Brain microvascular endothelial cell (primary cell): ENCODE data around the gene BPHL.
"Not testable (repeated sequence)": the region's sequence is repeated elsewhere in the genome, so short reads cannot be mapped to it uniquely, and the experiment has no call there.

Experiments used
- DNase-seq: peaks from one replicate; pipeline ENCODE4 v3.0.0-alpha.2; 2020
- H3K27ac ChIP-seq: fragments of 250-450 bp; sonication (Bioruptor Pico); 2 replicates; pipeline ENCODE4 v1.5.1; 2020; ENCODE audit warnings: mild to moderate bottlenecking, moderate library complexity
- H3K27me3 ChIP-seq: fragments of 250-450 bp; sonication (Bioruptor Pico); replicated peaks from 2 replicates; pipeline ENCODE4 v1.5.1; 2020; ENCODE audit warnings: mild to moderate bottlenecking
- H3K36me3 ChIP-seq: fragments of 250-450 bp; sonication (Bioruptor Pico); replicated peaks from 2 replicates; pipeline ENCODE4 v1.5.1; 2020; ENCODE audit warnings: mild to moderate bottlenecking
- H3K4me3 ChIP-seq: 2 replicates; pipeline ENCODE4 v1.5.1; 2011; ENCODE audit warnings: low read depth, mild to moderate bottlenecking, control low read depth, low read length, moderate library complexity
- in situ Hi-C: cut with HindIII; loops from 2 replicates; pipeline ENCODE4 v1.10.0; 2017; ENCODE audit warnings: low sequenced_read_pairs, low pct_ligation_motif_present
- TF ChIP-seq, protein P1 (sequence below): IDR thresholded peaks from 2 replicates; pipeline ENCODE4 v1.5.1; 2011; ENCODE audit warnings: low read depth, mild to moderate bottlenecking, moderate library complexity, low read length, control low read depth, inconsistent platforms; ENCODE audit errors: missing control alignments

BPHL gene

DNA sequence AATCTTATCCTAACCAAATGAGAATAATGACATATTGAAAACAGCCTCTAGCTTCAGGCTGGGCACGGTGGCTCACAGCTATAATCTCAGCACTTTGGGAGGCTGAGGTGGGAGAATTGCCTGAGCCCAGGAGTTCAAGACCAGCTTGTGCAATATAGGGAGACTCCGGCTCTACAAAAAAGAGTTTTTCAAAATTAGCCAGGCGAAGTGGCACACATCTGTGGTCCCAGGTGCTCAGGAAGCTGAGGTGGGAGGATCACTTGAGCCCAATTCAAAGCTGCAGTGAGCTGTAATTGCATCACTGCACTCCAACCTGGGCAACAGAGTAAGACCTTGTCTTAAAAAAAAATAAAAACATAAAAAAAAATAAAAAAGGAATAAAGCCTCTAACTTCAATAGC is 34.2 kb downstream of the BPHL start:
- in situ Hi-C loops, result no loop called here
- no peak overlapping the region for H3K4me3 ChIP-seq
- TF ChIP-seq, protein P1, sequence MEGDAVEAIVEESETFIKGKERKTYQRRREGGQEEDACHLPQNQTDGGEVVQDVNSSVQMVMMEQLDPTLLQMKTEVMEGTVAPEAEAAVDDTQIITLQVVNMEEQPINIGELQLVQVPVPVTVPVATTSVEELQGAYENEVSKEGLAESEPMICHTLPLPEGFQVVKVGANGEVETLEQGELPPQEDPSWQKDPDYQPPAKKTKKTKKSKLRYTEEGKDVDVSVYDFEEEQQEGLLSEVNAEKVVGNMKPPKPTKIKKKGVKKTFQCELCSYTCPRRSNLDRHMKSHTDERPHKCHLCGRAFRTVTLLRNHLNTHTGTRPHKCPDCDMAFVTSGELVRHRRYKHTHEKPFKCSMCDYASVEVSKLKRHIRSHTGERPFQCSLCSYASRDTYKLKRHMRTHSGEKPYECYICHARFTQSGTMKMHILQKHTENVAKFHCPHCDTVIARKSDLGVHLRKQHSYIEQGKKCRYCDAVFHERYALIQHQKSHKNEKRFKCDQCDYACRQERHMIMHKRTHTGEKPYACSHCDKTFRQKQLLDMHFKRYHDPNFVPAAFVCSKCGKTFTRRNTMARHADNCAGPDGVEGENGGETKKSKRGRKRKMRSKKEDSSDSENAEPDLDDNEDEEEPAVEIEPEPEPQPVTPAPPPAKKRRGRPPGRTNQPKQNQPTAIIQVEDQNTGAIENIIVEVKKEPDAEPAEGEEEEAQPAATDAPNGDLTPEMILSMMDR, result no peak
- no peak overlapping the region for H3K27ac ChIP-seq
- H3K27me3 ChIP-seq, result no peaks in the 10 kb centered on the region
- H3K36me3 ChIP-seq, result peaks cover 32% of the 10 kb centered on the region
- DNase-seq, result no peak

DNA sequence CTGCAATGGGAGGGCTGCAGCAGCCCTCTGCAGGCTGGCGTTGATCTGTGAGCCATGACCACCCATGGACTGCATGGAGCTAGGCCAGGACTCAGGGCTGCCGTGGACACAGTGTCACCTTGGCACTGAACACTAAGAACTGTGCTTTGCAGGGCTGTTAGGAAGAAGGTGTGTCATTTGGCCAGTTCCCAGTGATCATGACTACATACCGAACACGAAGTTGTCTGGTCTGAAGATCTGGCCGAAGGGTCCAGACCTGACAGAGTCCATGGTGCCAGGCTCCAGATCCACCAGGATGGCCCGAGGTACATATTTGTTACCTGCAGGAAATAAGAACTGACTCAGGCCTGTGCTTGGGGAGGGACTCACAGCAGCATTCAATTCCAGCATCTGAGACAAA is 36.9 kb downstream of the BPHL start:
- H3K4me3 ChIP-seq, H3K27ac ChIP-seq, DNase-seq, in situ Hi-C loops, H3K27me3 ChIP-seq: not testable (repeated sequence)
- peaks cover 27% of the 10 kb centered on the region for H3K36me3 ChIP-seq

DNA sequence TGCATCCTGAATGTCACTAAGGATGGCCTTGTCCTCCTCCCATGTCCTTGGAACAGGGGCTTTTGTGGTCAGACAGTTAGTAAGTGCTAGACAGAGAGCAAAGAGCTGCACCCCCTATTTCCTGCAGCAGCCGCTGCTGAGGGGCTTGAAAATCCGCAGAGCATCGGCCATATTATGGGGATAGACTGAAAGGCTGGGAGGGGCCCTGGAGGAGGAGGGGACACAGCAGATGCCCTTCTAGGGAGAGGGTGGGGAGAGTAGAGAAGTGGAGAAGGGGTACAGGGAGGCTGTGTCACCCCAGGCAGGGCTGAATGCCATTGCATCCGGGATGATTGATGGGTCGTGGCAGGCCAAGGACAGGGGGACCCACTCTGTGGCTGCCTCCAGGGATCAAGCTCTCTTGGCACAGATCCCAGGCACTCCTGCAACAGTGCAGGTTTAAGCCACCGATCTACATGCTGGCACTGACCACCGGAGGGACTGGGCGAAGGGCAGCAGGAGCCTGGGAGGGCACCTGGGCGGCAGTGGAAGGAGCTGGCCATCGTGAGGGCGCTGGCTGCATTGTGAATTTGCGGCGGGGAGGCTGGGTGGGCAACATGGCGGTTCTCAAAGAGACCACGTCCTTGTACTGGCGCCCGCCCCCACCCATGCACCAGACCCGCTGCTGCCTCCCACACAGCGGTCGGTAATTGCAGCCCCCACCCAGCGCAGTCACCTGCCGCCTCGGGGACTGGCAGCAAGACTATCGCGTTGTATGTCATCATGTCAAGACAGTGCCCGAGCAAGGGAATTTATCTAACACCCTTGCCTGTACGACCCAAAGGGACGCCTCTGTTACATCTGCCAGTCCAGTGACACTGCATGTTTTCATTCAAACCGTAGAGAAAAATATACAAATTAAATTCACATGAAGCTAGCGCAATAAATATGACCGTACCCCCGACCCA is 37.9 kb downstream of the BPHL start:
- TF ChIP-seq, protein P1, result peak; percentile 3
- H3K27me3 ChIP-seq, DNase-seq, in situ Hi-C loops: not testable (repeated sequence)
- Histone ChIP-seq H3K4me3 (peak overlapping the region; percentile 70), H3K27ac (peak overlapping the region; percentile 91), H3K36me3 (peaks cover 27% of the 10 kb centered on the region)

DNA sequence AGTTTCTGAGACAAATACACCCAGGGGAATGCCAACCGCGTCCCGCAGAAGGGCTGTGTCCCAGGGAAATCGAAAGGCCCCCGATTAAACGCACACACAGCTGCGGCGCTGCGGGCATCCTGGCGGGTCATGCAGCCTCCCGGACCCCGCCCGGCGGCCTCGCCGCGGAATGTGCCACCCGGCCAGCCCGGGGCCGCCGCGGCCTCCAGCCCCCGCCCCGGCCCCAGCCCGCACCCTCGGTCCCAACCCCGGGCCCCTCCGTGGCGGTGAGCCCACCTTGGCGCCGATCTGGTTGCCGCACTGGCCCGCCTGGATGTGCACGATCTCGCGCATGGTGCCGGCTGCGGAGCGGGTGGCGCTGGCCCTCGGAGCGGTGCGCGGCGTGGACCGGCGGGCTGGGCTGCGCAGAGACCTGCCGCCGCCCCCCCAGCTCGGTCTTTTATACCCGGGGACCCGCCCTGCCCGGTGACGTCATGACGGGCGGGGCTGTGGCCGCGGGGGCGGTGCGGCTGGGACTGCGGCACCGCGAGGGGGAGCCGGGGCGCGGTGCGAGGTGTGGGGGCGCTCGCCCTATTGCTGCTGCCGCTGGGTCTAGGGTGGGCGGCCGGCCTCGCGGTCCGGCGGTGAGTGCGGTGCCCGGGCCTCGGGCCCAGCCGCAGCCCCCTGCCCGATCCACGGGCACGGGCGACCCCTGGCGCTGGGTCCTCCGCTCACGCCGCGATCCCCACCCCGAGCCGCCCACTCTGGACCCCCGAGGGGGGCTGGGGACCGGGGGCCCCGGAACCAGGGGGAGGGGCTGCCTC is 38.8 kb downstream of the BPHL start, which contains the start of gene TUBB2A:
TUBB2A (minus strand) TSS at position 414 of the 803 bp plus-strand sequence; CDS start at position 333, 81 bp downstream.
- TF ChIP-seq, protein P1, result peak; percentile 38
- Histone ChIP-seq H3K27ac (peak within 1 kb of the TSS; percentile 91), H3K27me3 (no peaks in the 10 kb centered on the region), H3K4me3 (peak within 1 kb of the TSS; percentile 70), H3K36me3 (peaks cover 23% of the 10 kb centered on the region)
- in situ Hi-C loops, result no loop called here
- peak; percentile 59 for DNase-seq

DNA sequence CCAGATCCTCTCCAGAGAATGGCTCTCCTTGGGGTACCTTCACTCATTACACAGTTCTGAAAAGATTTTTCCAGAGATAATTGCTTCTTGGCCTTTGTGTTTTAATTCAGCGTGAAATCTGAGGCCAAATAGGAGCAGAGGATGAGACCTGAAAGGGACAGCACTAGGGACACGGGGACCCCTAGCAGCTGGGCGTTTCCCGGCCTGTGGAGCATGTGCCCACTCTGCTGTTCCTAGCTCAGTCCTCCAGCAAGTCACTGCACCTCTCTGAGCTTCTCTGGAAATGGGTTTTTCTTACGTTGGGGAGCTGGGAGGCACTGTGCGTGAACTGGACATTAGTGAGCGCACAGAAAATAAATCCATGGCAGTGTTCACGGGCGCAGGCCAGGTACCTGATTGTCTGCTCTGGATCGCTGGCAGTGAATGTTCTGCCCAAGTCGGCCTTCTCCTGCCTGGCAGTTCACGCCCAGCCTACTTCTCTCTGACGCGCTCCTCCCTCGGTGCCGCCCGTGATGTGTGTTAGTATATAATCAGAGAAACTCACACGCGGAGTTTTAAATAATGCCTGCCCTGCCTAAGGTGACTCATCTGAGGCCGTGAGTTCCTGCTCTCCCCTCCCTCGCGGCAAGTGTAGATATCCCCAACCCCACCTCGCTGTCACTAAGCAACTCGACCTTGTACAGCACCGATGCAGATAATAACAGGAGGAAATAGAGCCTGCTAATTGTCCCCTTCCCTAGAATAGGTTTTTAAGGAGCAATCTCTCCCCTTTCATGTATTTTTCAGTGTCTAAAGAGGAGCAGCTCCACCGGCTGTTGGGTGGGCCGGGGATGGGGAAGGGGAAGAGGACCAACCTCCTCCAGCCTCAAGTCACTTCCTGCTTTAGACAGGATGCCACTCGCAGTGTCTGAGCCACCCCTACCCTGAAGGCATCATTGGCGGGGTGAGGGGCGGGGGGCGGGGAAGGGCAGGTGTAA is 41.6 kb downstream of the BPHL start:
- H3K27ac ChIP-seq, result no peak overlapping the region
- in situ Hi-C loops, result no loop called here
- no peak for DNase-seq
- TF ChIP-seq, protein P1, result no peak
- no peaks in the 10 kb centered on the region for H3K27me3 ChIP-seq
- peaks cover 7% of the 10 kb centered on the region for H3K36me3 ChIP-seq
- H3K4me3 ChIP-seq, result no peak overlapping the region
